GM12873 (cell line): Measurements from ENCODE around the gene CDKN1C.

Source experiments
- TF ChIP-seq, protein P1 (sequence below): IDR thresholded peaks from 2 replicates; pipeline ENCODE4 v1.5.1; 2012; ENCODE audit warnings: low read depth, mild to moderate bottlenecking, moderate library complexity, low read length, control low read depth; ENCODE audit not compliant: insufficient read depth; ENCODE audit errors: missing control alignments

CDKN1C gene

DNA sequence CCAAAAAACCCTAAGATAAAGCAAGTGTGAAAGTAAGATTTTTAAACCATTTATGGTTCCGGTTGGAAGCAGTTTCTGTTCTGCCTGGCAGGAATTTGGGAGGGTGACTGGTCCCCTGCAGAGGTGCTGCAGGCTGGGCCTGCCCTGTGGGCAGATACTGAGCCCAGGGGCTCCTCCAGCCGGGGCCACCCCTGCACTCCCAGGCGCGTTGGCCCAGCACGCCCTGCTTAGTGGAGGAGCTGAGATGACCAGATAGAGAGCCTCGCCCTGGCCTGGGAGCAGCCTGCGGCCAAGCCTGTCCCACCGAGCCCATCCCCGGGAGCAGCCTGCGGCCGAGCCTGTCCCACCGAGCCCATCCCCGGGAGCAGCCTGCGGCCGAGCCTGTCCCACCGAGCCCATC lies 35.7 kb upstream of the CDKN1C start:
- TF ChIP-seq, protein P1, sequence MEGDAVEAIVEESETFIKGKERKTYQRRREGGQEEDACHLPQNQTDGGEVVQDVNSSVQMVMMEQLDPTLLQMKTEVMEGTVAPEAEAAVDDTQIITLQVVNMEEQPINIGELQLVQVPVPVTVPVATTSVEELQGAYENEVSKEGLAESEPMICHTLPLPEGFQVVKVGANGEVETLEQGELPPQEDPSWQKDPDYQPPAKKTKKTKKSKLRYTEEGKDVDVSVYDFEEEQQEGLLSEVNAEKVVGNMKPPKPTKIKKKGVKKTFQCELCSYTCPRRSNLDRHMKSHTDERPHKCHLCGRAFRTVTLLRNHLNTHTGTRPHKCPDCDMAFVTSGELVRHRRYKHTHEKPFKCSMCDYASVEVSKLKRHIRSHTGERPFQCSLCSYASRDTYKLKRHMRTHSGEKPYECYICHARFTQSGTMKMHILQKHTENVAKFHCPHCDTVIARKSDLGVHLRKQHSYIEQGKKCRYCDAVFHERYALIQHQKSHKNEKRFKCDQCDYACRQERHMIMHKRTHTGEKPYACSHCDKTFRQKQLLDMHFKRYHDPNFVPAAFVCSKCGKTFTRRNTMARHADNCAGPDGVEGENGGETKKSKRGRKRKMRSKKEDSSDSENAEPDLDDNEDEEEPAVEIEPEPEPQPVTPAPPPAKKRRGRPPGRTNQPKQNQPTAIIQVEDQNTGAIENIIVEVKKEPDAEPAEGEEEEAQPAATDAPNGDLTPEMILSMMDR: no peak

DNA sequence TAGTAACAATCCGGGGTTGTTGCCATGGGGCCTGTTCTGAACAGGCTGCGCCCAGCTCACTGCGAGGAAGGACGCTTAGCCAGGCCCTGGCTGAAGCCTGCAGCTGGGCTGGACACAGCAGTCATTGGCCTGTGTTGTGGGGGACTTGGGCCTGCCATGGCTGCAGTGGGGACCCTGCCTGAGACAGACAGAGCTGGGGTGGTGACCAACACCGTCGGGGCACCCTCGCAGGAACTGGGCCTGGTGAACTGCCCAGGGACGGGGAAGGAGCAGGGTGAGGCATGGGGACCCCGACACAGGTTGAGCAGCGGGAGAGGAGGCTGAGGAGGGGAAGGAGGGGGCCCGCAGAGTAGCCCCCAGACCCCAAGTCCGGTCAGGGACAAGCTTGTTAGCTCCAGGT lies 34.8 kb upstream of the CDKN1C start:
- TF ChIP-seq, protein P1: no peak

DNA sequence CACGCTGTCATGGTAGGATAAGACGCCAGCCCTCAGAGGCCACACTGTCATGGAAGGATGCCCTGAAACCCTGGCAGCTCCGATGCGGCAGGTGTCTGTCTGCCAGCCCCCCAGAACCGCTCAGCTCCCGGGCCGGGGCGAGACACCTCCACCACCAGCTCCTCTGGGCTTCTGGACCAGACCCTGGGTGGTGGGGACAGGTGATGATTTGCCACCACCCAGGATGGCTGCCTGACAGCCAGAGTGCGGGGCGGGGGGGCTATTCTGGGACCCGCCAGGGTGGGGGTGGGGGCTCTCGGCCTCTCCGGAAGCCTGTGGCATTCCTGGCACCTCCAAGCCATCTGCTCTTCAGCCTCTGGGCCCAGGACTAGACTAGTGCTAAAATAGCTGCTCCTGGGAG lies 34.3 kb upstream of the CDKN1C start:
- TF ChIP-seq, protein P1: no peak

DNA sequence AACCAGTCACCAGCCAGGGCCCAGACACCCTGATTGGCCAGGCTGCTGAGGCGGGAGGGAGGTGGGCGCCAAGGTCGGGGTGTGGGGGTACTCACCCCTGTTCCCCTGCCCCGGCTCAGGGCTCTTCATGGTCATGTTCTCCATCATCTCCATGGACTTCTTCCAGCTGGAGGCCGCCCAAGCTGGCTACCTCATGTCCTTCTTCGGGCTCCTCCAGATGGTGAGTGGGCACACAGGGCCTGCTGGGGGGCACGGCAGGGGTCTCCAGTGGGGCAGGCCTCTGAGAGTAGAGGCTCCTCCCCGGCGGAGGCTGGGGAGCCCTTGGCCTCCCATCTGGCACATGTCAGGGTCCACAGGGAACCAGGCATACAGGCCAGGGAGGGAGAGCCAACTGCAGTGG lies 33.6 kb upstream of the CDKN1C start:
- TF ChIP-seq, protein P1: no peak

DNA sequence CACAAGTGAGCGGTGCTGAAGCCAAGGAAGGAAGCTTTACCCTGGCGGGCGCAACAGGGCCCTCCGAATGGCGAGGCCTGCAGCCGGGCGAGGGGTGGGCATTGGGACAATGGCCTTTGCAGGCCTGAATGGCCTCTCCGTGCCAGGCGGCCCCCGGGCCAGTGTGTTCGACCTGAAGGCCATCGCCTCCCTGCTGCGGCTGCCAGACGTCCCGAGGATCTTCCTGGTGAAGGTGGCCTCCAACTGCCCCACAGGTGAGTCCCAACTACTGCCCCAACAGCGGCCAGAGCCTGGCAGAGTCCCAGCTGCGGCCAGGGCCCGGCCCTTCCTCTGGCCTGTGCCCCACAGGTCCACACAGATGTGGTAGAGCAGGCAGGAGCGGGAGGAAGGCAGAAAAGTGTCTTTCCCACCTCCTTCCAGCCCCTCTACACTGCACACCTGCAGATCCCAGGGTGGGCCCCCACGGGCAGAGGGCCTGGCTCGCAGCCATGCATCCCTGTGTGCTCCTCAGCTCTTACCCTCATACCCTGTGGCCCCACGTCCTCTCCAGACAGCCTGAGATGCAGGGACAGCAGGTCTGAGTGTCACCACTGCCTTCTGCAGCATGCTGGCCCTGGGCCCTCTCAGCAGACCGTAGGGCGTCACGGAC lies 32.4 kb upstream of the CDKN1C start:
- TF ChIP-seq, protein P1: no peak

DNA sequence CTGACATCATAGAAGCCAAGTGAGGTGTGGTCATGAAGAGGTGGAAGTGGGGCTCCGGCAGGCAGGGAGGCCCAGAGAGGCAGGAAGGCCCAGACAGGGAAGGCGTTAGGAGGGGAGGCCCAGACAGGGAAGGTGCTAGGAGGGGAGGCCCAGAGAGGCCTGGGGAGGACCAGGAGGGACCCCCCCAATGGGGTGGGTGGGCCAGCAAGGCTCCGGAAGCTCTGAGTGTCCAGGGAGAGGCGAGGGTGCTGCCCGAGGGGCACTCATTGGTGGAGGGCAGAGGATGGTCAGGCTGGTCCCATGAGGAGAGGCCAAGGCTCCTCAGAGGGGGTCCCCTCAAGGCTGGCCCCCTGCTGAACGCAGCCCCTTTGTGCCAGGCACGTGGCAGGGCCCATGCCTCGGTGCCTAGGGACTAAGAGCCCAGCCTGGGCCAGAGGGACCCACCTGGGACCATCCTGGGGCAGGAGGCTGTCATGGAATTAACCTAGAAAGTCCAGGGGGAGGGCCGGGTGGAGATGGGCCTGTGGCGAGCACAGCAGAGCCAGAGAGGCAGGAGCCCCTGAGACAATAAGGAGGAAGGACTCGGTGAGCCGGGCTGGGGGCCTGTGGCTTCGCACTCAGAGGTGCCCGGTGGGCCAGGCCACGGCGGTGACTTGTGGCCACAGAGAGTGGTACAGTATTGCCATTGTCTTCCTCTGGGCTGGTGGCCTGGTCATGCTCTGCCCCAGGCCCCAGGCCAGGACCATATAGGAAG lies 31.5 kb upstream of the CDKN1C start:
- TF ChIP-seq, protein P1: no peak

DNA sequence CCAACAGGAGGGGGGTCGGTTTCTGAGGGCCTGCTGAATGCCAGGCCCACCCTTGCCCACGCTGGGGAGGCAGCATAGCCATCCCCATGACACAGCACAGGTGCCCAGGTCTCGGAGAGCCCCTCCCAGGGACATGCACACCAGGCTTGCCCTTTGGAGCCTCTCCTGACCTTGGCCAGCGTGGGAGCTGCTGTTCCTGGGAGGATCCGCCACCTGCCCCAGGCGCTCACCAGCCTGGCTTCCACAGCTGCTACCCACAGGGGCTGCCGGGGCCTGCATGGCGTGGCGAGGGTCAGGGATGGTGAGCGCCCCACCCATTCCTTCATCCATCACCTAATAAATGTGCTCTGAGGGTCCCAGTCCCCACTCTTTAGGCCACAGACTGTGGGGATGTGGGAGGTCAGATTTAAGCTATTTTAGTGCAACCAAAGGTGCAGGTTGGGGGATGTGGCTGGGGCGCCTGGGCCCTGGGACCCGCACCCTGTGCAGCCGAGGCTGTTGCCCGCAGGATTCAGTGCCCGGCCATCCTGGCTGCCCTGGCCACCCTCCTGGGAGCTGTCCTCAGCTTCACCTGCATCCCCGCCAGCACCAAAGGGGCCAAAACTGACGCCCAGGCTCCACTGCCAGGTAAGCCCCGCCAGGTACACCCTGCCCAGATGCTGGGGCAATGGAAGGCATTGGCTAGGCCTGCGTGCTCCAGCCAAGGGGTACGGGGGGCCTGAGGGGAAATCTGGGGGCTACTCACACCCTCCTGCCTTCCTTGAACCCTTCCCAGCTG lies 30.7 kb upstream of the CDKN1C start:
- TF ChIP-seq, protein P1: no peak
